Activated CD8-positive, alpha-beta T cell treated with anti-CD3 and anti-CD28 coated beads, Interleukin-2, amount 10 ng/mL, durations not matched to agents 7 days and 5 days (primary cell): ENCODE results near the gene ARAF. TPM values are rescaled to one million over a fixed set of nuclear protein-coding genes. Genes with fewer than 3 reads are reported as not detected.

Experiments used
- ATAC-seq: fragments of 150-1000 bp; cut with Tn5 transposase; one replicate; pipeline ENCODE4 v1.10.0; 2021; ENCODE audit warnings: moderate library complexity
- CTCF ChIA-PET: fragments of 350-600 bp; sonication (Branson Sonifier 250); formaldehyde crosslinking; loops from one replicate; lab custom pipeline; 2021; ENCODE audit warnings: antibody characterized with exemption; lab: Charles Lee
- POLR2A ChIA-PET: fragments of 350-600 bp; sonication (Branson Sonifier 250); formaldehyde crosslinking; loops from one replicate; lab custom pipeline; 2021; ENCODE audit warnings: antibody characterized with exemption; lab: Charles Lee
- DNase-seq: peaks from one replicate; pipeline ENCODE4 v3.0.0-alpha.2; 2020
- H3K27ac Mint-ChIP-seq: one replicate; pipeline ENCODE4 v1.8.0; 2021; ENCODE audit warnings: mild to moderate bottlenecking, mixed read lengths
- H3K27me3 Mint-ChIP-seq: one replicate; pipeline ENCODE4 v1.8.0; 2021; ENCODE audit warnings: low read depth, mixed read lengths
- H3K36me3 Mint-ChIP-seq: one replicate; pipeline ENCODE4 v1.8.0; 2021; ENCODE audit warnings: low read depth, mixed read lengths
- H3K4me1 Mint-ChIP-seq: one replicate; pipeline ENCODE4 v1.8.0; 2021; ENCODE audit warnings: low read depth, mixed read lengths
- H3K4me3 Mint-ChIP-seq: one replicate; pipeline ENCODE4 v1.8.0; 2021; ENCODE audit warnings: mild to moderate bottlenecking, mixed read lengths
- H3K9me3 Mint-ChIP-seq: one replicate; pipeline ENCODE4 v1.8.0; 2022; ENCODE audit warnings: mixed read lengths; ENCODE audit not compliant: insufficient read depth
- microRNA-seq: library from miRNA; unstranded; fragments of <30 nt; microRNA quantifications from one replicate; pipeline ENCODE4 v1.2.0, GENCODE V29; 2022
- total RNA-seq, 2 experiments: library from RNA; stranded (reverse); gene quantifications; one replicate each; pipeline ENCODE4 v1.2.3, GENCODE V29; 2021

The ARAF gene
- total RNA-seq, 2 experiments from 2014 or later, result 66.7 to 68.4 TPM

DNA sequence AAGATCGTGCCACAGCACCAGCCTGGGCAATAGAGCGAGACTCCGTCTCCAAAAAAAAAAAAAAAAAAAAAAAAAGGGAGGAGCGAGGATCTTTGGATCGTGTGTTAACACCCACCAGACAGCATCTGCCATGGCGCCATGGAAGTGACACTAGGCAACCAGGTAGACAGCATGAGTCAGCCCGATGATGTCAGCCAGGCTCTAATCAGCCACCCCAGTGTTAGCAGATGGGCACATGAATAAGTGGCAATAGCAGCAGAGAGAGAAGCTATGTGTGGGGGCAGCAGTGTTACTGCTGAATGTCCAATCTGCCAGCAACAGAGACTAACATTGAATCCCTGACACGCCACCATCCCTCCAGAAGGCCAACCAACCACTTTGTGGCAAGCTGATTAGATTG is 52.1 kb downstream of the ARAF start:
- H3K27me3 Mint-ChIP-seq, result peaks cover 16% of the 10 kb centered on the region
- no peak for ATAC-seq
- ChIA-PET POLR2A (no interaction called here), CTCF (no interaction called here)
- no peak overlapping the region for H3K27ac Mint-ChIP-seq
- no peak for DNase-seq
- no peaks in the 10 kb centered on the region for H3K36me3 Mint-ChIP-seq
- H3K4me3 Mint-ChIP-seq, result no peak overlapping the region
- no peaks in the 10 kb centered on the region for H3K4me1 Mint-ChIP-seq
- H3K9me3 Mint-ChIP-seq, result no peaks in the 10 kb centered on the region

GRCh38 chrX:47614618-47615017 is 53.6 kb downstream of the ARAF start:
- DNase-seq (no peak), ATAC-seq (no peak)
- CTCF ChIA-PET, result no interaction called here
- Mint-ChIP-seq H3K4me3 (no peak overlapping the region), H3K9me3 (no peaks in the 10 kb centered on the region), H3K4me1 (peaks cover 4% of the 10 kb centered on the region), H3K27ac (no peak overlapping the region), H3K27me3 (peaks cover 24% of the 10 kb centered on the region), H3K36me3 (no peaks in the 10 kb centered on the region)
- POLR2A ChIA-PET, result no interaction called here

- H3K27me3 Mint-ChIP-seq, result peaks cover 41% of the 10 kb centered on the region
- ATAC-seq (no peak), DNase-seq (no peak)
- POLR2A ChIA-PET, result no interaction called here
- no peaks in the 10 kb centered on the region for H3K36me3 Mint-ChIP-seq
- no peak overlapping the region for H3K27ac Mint-ChIP-seq
- no peaks in the 10 kb centered on the region for H3K9me3 Mint-ChIP-seq
- CTCF ChIA-PET, result no interaction called here
- H3K4me3 Mint-ChIP-seq, result peak overlapping the region; percentile 23
- peaks cover 16% of the 10 kb centered on the region for H3K4me1 Mint-ChIP-seq
Observed at GRCh38 chrX:47618923-47619485, 58.0 kb downstream of the ARAF start.

DNA sequence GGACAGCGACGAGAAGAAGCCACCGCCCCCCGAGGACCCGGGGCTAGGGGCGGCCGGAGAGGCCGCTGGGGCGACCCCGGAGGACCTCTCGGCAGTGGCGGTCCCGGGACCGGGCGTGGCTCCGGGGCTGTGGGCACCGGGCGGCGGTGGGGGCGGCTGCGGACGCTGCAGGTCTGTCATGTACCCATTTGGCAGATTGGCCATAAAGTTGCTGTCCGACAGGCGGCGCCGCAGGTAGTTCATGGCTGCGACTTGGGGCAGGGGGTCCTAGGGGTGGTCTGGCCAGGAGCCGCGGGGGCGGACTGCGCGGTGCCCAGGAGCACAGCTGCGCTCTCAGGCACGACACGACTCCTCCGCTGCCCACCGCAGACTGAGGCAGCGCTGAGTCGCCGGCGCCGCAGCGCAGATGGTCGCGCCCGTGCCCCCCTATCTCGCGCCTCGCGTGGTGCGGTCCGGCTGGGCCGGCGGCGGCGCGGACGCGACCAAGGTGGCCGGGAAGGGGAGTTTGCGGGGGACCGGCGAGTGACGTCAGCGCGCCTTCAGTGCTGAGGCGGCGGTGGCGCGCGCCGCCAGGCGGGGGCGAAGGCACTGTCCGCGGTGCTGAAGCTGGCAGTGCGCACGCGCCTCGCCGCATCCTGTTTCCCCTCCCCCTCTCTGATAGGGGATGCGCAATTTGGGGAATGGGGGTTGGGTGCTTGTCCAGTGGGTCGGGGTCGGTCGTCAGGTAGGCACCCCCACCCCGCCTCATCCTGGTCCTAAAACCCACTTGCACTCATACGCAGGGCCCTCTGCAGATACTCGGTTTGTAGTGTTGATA is 58.7 kb downstream of the ARAF start, which contains the start of gene SYN1:
Gene SYN1, minus strand, starts transcription at position 372 of the 817 bp plus-strand sequence. Its CDS starts 129 bp downstream, at position 243.
- CTCF ChIA-PET, result no interaction called here
- H3K36me3 Mint-ChIP-seq, result no peaks in the 10 kb centered on the region

DNA sequence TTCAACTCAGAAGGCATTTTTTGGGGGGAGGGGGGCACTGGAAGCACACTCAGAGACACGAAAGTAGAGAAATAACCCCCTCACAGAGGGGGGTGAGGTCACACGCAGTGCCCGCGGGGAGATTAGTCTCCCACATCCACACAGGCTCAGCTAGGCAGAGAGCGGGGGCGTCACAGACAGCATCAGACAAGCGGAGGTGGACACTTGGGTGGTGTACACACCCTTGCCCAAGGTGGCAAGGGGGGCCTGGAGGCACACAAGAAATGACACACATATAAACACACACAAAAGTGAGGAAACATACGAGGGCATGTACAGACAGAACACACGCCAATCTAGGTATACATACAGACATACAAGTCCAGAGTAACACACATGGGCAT is 59.3 kb downstream of the ARAF start:
- no peak for DNase-seq
- peaks cover 39% of the 10 kb centered on the region for H3K27me3 Mint-ChIP-seq
- H3K36me3 Mint-ChIP-seq, result no peaks in the 10 kb centered on the region
- ChIA-PET POLR2A (no interaction called here), CTCF (no interaction called here)
- no peak for ATAC-seq
- H3K4me3 Mint-ChIP-seq, result peak overlapping the region; percentile 43
- H3K4me1 Mint-ChIP-seq, result peaks cover 17% of the 10 kb centered on the region
- H3K9me3 Mint-ChIP-seq, result no peaks in the 10 kb centered on the region
- H3K27ac Mint-ChIP-seq, result no peak overlapping the region

More for the DNA sequence above, 58.7 kb downstream of the ARAF start, which contains the start of gene SYN1:
- Mint-ChIP-seq H3K27me3 (peaks cover 39% of the 10 kb centered on the region), H3K4me1 (peaks cover 17% of the 10 kb centered on the region), H3K9me3 (no peaks in the 10 kb centered on the region), H3K4me3 (peak within 1 kb of the TSS; percentile 43), H3K27ac (no peak within 1 kb of the TSS)
- ATAC-seq, result peak; percentile 84
- POLR2A ChIA-PET, result no interaction called here
- peak; percentile 83 for DNase-seq

Small RNA genes within 50 kb of the gene (microRNA-seq; reads per million reads assigned to microRNA genes)
- not detected for gene MIR4769

Other genes with a start within 250 kb of the ARAF start
- gene ZNF157, start 190.6 kb upstream of the ARAF start, total RNA-seq, result under 1 TPM; 0.32 to 0.34 TPM
- gene ZNF41, start 78.0 kb upstream of the ARAF start, total RNA-seq, result 10 to 100 TPM; 12.9 to 13.1 TPM
- gene TIMP1, start 21.2 kb downstream of the ARAF start, total RNA-seq, result 10 to 100 TPM; 58.7 to 68.5 TPM
- under 1 TPM; 0.57 to 0.58 TPM for gene SYN1, start 58.7 kb downstream of the ARAF start, total RNA-seq
- 10 to 100 TPM; 11.5 to 13.1 TPM for gene CFP, start 68.7 kb downstream of the ARAF start, total RNA-seq
- 10 to 100 TPM; 56.9 to 58.7 TPM for gene ELK1, start 89.4 kb downstream of the ARAF start, total RNA-seq
- 100 to 1,000 TPM; 148 to 156 TPM for gene UXT, start 98.0 kb downstream of the ARAF start, total RNA-seq